WTC11 (cell line): ENCODE results near the gene SH2B3. TPM values are rescaled to one million over a fixed set of nuclear protein-coding genes. Genes with fewer than 3 reads are reported as not detected.

Experiments
- ATAC-seq: fragments of 200-7000 bp; cut with Tn5 transposase; 2 replicates; pipeline ENCODE4 v1.10.0; 2021; ENCODE audit warnings: mild to moderate bottlenecking, moderate library complexity
- CTCF ChIA-PET: fragments of 300-600 bp; sonication (Branson Sonifier 250); formaldehyde crosslinking; loops from one replicate; lab custom pipeline; 2021; ENCODE audit warnings: antibody characterized with exemption; lab: Charles Lee
- POLR2A ChIA-PET: fragments of 350-600 bp; sonication (Branson Sonifier 250); formaldehyde crosslinking; loops from one replicate; lab custom pipeline; 2021; ENCODE audit warnings: antibody characterized with exemption; lab: Charles Lee
- DNase-seq: peaks from one replicate; pipeline ENCODE4 v3.0.0; 2021; ENCODE audit warnings: low spot score
- H3K27ac Mint-ChIP-seq: 2 replicates; pipeline ENCODE4 v1.8.0; 2021; ENCODE audit warnings: mixed read lengths
- H3K27me3 Mint-ChIP-seq: 2 replicates; pipeline ENCODE4 v1.8.0; 2021; ENCODE audit warnings: low read depth, mild to moderate bottlenecking, moderate library complexity, mixed read lengths
- H3K36me3 Mint-ChIP-seq: 2 replicates; pipeline ENCODE4 v1.8.0; 2021; ENCODE audit warnings: mixed read lengths
- H3K4me1 Mint-ChIP-seq: 2 replicates; pipeline ENCODE4 v1.8.0; 2022; ENCODE audit warnings: mixed read lengths
- H3K4me3 Mint-ChIP-seq: 2 replicates; pipeline ENCODE4 v1.8.0; 2021; ENCODE audit warnings: mild to moderate bottlenecking, moderate library complexity, mixed read lengths
- H3K9me3 Mint-ChIP-seq: 2 replicates; pipeline ENCODE4 v1.8.0; 2021; ENCODE audit warnings: mixed read lengths
- CREB1 ChIP-seq: sonication (generic); formaldehyde crosslinking; IDR thresholded peaks from 2 replicates; pipeline ENCODE4 v1.8.0; 2023; ENCODE audit warnings: mild to moderate bottlenecking, missing genetic modification reagents
- FOXP1 ChIP-seq: sonication (generic); formaldehyde crosslinking; IDR thresholded peaks from 2 replicates; pipeline ENCODE4 v1.8.0; 2022; ENCODE audit warnings: missing genetic modification reagents, mild to moderate bottlenecking, moderate library complexity, borderline replicate concordance
- KAT7 ChIP-seq: sonication (generic); formaldehyde crosslinking; IDR thresholded peaks from 2 replicates; pipeline ENCODE4 v1.8.1; 2023; ENCODE audit warnings: missing genetic modification reagents, mild to moderate bottlenecking, borderline replicate concordance
- NFYB ChIP-seq: sonication (generic); formaldehyde crosslinking; conservative IDR thresholded peaks from 2 replicates; pipeline ENCODE4 v1.8.0; 2022; ENCODE audit warnings: low read depth, missing genetic modification reagents
- NR3C1 ChIP-seq: sonication (generic); formaldehyde crosslinking; conservative IDR thresholded peaks from 2 replicates; pipeline ENCODE4 v1.8.1; 2023; ENCODE audit warnings: low read depth, mild to moderate bottlenecking, missing genetic modification reagents
- OVOL2 ChIP-seq: fragments of 250-450 bp; sonication (Bioruptor Pico); IDR thresholded peaks from 2 replicates; pipeline ENCODE4 v1.9.0; 2021; ENCODE audit warnings: mild to moderate bottlenecking, borderline replicate concordance
- PRRX2 ChIP-seq: fragments of 250-450 bp; sonication (Bioruptor Pico); IDR thresholded peaks from 2 replicates; pipeline ENCODE4 v1.8.0; 2021; ENCODE audit warnings: mild to moderate bottlenecking
- SMAD3 ChIP-seq: sonication (generic); formaldehyde crosslinking; IDR thresholded peaks from 2 replicates; pipeline ENCODE4 v1.8.0; 2022; ENCODE audit warnings: missing genetic modification reagents, mild to moderate bottlenecking, borderline replicate concordance
- SMAD4 ChIP-seq: sonication (generic); formaldehyde crosslinking; IDR thresholded peaks from 2 replicates; pipeline ENCODE4 v1.8.0; 2022; ENCODE audit warnings: mild to moderate bottlenecking, missing genetic modification reagents
- TEAD1 ChIP-seq: sonication (generic); formaldehyde crosslinking; IDR thresholded peaks from 2 replicates; pipeline ENCODE4 v1.8.0; 2022; ENCODE audit warnings: mild to moderate bottlenecking, missing genetic modification reagents
- ZNF138 ChIP-seq: sonication (generic); formaldehyde crosslinking; conservative IDR thresholded peaks from 2 replicates; pipeline ENCODE4 v1.8.1; 2022; ENCODE audit warnings: mild to moderate bottlenecking, moderate library complexity, missing genetic modification reagents
- ZNF263 ChIP-seq: sonication (generic); formaldehyde crosslinking; IDR thresholded peaks from 2 replicates; pipeline ENCODE4 v1.8.1; 2022; ENCODE audit warnings: low read depth, mild to moderate bottlenecking, moderate library complexity, missing genetic modification reagents
- total RNA-seq: library from RNA; stranded (reverse); gene quantifications from 3 replicates; pipeline ENCODE4 v1.2.3, GENCODE V29; 2021
- TF ChIP-seq, protein P1 (sequence below): sonication (generic); formaldehyde crosslinking; IDR thresholded peaks from 2 replicates; pipeline ENCODE4 v1.8.1; 2023; ENCODE audit warnings: mild to moderate bottlenecking, moderate library complexity, missing genetic modification reagents
- TF ChIP-seq, protein P2 (sequence below): sonication (generic); formaldehyde crosslinking; IDR thresholded peaks from 2 replicates; pipeline ENCODE4 v1.8.1; 2023; ENCODE audit warnings: mild to moderate bottlenecking, missing genetic modification reagents
- TF ChIP-seq, protein P3 (sequence below): sonication (generic); formaldehyde crosslinking; IDR thresholded peaks from 2 replicates; pipeline ENCODE4 v1.8.0; 2023; ENCODE audit warnings: mild to moderate bottlenecking, missing genetic modification reagents
- TF ChIP-seq, protein P4 (sequence below): fragments of 250-450 bp; sonication (Bioruptor Pico); IDR thresholded peaks from 2 replicates; pipeline ENCODE4 v1.9.0; 2021; ENCODE audit warnings: moderate library complexity, mild to moderate bottlenecking, inconsistent platforms, borderline replicate concordance
- TF ChIP-seq, protein P5 (sequence below): sonication (generic); formaldehyde crosslinking; IDR thresholded peaks from 2 replicates; pipeline ENCODE4 v1.8.0; 2022; ENCODE audit warnings: missing genetic modification reagents
- TF ChIP-seq, protein P6 (sequence below): sonication (generic); formaldehyde crosslinking; IDR thresholded peaks from 2 replicates; pipeline ENCODE4 v1.8.0; 2023; ENCODE audit warnings: missing genetic modification reagents, mild to moderate bottlenecking, borderline replicate concordance
- TF ChIP-seq, protein P7 (sequence below): sonication (generic); formaldehyde crosslinking; IDR thresholded peaks from 2 replicates; pipeline ENCODE4 v1.8.1; 2022; ENCODE audit warnings: mild to moderate bottlenecking, moderate library complexity, missing genetic modification reagents

SH2B3 gene
- total RNA-seq, 1 experiment from 2014 or later = 31.8 TPM

DNA sequence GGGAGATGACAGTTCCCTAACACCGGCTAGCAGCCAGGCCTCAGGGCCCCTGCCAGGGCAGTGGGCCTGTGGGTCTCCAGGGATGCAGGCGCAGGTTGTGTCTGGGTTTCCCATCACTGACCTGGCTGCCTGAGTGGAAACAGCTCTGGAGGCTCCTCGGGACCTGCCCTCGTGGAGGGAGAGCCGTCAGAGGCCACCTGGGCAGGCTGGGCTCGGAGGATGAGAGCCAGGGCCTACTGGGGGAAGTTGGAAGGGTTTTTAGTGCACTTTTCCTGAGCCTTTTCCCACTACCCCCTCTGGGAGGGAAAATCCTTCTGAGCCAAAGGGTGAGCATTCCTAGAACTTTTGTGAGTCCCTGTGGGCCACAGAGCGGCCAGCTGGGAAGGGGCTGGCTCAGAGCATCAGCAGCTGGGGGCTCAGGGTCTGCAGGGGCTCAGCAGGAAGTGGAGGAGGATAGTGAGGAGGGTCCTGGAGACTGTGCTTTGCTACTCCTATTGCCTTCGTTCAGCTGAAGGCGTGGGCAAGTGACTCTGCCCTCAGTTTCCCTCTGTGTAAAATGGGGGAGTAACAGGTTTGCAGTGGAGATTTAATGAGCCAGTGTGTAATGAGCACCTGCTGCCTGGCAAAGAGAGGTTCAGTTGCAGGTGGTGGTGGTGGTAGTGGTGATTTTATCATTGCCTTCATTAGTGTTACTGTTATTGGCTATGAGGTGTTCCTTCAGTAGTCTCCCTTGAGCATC, 1.8 kb downstream of the SH2B3 start (continued):
- TF ChIP-seq, protein P1, sequence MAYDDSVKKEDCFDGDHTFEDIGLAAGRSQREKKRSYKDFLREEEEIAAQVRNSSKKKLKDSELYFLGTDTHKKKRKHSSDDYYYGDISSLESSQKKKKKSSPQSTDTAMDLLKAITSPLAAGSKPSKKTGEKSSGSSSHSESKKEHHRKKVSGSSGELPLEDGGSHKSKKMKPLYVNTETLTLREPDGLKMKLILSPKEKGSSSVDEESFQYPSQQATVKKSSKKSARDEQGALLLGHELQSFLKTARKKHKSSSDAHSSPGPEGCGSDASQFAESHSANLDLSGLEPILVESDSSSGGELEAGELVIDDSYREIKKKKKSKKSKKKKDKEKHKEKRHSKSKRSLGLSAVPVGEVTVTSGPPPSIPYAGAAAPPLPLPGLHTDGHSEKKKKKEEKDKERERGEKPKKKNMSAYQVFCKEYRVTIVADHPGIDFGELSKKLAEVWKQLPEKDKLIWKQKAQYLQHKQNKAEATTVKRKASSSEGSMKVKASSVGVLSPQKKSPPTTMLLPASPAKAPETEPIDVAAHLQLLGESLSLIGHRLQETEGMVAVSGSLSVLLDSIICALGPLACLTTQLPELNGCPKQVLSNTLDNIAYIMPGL (CRISPR knock-in tag) = no peak
- TF ChIP-seq SMAD4 (CRISPR knock-in tag) = no peak

DNA sequence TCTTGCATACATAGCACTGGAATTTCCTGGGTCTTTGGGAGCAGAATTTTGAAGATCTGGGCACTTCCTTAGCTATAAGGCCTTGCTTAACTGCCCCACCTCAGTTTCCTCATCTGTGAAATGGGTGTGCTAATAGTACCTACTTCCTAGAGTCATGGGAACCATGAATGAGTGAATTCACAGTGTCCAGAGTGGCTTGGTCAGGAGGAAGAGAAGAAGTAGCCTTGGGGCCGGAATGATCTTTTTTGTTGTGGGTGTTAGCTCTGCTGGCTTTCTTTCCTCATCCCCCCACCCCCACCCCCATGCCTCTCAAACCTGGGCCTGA, 2.4 kb downstream of the SH2B3 start:
- Mint-ChIP-seq H3K4me1 (peaks cover 71% of the 10 kb centered on the region), H3K4me3 (0 out of 2 replicates have a peak overlapping the region, but pooled peaks have one; percentile 80)

More for the DNA sequence above, 2.4 kb downstream of the SH2B3 start:
- Mint-ChIP-seq H3K9me3 (no peaks in the 10 kb centered on the region), H3K27ac (no peak overlapping the region), H3K27me3 (0 out of 2 replicates have a peak, but pooled peaks cover 2% of the 10 kb centered on the region), H3K36me3 (no peaks in the 10 kb centered on the region)
- ChIA-PET CTCF (interaction anchor here (1.3 to 2.8 kb wide), 3 partner anchors 11 to 44 kb away, joined by 6 to 14 read pairs (median 8); no protein-coding TSS in a partner anchor), POLR2A (no interaction called here)
- TF ChIP-seq SMAD3 (CRISPR knock-in tag) = no peak
- TF ChIP-seq NR3C1 (CRISPR knock-in tag) = no peak
- TF ChIP-seq OVOL2 (CRISPR knock-in tag) = no peak
- no peak for TF ChIP-seq NFYB (CRISPR knock-in tag)
- TF ChIP-seq KAT7 (CRISPR knock-in tag) = no peak
- no peak for TF ChIP-seq PRRX2 (CRISPR knock-in tag)
- no peak for TF ChIP-seq ZNF138 (CRISPR knock-in tag)
- TF ChIP-seq, protein P2, sequence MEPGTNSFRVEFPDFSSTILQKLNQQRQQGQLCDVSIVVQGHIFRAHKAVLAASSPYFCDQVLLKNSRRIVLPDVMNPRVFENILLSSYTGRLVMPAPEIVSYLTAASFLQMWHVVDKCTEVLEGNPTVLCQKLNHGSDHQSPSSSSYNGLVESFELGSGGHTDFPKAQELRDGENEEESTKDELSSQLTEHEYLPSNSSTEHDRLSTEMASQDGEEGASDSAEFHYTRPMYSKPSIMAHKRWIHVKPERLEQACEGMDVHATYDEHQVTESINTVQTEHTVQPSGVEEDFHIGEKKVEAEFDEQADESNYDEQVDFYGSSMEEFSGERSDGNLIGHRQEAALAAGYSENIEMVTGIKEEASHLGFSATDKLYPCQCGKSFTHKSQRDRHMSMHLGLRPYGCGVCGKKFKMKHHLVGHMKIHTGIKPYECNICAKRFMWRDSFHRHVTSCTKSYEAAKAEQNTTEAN (CRISPR knock-in tag) = no peak
- TF ChIP-seq, protein P3, sequence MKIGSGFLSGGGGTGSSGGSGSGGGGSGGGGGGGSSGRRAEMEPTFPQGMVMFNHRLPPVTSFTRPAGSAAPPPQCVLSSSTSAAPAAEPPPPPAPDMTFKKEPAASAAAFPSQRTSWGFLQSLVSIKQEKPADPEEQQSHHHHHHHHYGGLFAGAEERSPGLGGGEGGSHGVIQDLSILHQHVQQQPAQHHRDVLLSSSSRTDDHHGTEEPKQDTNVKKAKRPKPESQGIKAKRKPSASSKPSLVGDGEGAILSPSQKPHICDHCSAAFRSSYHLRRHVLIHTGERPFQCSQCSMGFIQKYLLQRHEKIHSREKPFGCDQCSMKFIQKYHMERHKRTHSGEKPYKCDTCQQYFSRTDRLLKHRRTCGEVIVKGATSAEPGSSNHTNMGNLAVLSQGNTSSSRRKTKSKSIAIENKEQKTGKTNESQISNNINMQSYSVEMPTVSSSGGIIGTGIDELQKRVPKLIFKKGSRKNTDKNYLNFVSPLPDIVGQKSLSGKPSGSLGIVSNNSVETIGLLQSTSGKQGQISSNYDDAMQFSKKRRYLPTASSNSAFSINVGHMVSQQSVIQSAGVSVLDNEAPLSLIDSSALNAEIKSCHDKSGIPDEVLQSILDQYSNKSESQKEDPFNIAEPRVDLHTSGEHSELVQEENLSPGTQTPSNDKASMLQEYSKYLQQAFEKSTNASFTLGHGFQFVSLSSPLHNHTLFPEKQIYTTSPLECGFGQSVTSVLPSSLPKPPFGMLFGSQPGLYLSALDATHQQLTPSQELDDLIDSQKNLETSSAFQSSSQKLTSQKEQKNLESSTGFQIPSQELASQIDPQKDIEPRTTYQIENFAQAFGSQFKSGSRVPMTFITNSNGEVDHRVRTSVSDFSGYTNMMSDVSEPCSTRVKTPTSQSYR (CRISPR knock-in tag) = no peak
- TF ChIP-seq, protein P4, sequence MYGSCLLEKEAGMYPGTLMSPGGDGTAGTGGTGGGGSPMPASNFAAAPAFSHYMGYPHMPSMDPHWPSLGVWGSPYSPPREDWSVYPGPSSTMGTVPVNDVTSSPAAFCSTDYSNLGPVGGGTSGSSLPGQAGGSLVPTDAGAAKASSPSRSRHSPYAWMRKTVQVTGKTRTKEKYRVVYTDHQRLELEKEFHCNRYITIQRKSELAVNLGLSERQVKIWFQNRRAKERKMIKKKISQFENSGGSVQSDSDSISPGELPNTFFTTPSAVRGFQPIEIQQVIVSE (CRISPR knock-in tag) = no peak
- TF ChIP-seq ZNF263 (CRISPR knock-in tag) = no peak
- TF ChIP-seq, protein P5, sequence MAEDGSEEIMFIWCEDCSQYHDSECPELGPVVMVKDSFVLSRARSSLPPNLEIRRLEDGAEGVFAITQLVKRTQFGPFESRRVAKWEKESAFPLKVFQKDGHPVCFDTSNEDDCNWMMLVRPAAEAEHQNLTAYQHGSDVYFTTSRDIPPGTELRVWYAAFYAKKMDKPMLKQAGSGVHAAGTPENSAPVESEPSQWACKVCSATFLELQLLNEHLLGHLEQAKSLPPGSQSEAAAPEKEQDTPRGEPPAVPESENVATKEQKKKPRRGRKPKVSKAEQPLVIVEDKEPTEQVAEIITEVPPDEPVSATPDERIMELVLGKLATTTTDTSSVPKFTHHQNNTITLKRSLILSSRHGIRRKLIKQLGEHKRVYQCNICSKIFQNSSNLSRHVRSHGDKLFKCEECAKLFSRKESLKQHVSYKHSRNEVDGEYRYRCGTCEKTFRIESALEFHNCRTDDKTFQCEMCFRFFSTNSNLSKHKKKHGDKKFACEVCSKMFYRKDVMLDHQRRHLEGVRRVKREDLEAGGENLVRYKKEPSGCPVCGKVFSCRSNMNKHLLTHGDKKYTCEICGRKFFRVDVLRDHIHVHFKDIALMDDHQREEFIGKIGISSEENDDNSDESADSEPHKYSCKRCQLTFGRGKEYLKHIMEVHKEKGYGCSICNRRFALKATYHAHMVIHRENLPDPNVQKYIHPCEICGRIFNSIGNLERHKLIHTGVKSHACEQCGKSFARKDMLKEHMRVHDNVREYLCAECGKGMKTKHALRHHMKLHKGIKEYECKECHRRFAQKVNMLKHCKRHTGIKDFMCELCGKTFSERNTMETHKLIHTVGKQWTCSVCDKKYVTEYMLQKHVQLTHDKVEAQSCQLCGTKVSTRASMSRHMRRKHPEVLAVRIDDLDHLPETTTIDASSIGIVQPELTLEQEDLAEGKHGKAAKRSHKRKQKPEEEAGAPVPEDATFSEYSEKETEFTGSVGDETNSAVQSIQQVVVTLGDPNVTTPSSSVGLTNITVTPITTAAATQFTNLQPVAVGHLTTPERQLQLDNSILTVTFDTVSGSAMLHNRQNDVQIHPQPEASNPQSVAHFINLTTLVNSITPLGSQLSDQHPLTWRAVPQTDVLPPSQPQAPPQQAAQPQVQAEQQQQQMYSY (CRISPR knock-in tag) = no peak
- TF ChIP-seq, protein P6, sequence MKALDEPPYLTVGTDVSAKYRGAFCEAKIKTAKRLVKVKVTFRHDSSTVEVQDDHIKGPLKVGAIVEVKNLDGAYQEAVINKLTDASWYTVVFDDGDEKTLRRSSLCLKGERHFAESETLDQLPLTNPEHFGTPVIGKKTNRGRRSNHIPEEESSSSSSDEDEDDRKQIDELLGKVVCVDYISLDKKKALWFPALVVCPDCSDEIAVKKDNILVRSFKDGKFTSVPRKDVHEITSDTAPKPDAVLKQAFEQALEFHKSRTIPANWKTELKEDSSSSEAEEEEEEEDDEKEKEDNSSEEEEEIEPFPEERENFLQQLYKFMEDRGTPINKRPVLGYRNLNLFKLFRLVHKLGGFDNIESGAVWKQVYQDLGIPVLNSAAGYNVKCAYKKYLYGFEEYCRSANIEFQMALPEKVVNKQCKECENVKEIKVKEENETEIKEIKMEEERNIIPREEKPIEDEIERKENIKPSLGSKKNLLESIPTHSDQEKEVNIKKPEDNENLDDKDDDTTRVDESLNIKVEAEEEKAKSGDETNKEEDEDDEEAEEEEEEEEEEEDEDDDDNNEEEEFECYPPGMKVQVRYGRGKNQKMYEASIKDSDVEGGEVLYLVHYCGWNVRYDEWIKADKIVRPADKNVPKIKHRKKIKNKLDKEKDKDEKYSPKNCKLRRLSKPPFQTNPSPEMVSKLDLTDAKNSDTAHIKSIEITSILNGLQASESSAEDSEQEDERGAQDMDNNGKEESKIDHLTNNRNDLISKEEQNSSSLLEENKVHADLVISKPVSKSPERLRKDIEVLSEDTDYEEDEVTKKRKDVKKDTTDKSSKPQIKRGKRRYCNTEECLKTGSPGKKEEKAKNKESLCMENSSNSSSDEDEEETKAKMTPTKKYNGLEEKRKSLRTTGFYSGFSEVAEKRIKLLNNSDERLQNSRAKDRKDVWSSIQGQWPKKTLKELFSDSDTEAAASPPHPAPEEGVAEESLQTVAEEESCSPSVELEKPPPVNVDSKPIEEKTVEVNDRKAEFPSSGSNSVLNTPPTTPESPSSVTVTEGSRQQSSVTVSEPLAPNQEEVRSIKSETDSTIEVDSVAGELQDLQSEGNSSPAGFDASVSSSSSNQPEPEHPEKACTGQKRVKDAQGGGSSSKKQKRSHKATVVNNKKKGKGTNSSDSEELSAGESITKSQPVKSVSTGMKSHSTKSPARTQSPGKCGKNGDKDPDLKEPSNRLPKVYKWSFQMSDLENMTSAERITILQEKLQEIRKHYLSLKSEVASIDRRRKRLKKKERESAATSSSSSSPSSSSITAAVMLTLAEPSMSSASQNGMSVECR (CRISPR knock-in tag) = no peak
- TF ChIP-seq, protein P7, sequence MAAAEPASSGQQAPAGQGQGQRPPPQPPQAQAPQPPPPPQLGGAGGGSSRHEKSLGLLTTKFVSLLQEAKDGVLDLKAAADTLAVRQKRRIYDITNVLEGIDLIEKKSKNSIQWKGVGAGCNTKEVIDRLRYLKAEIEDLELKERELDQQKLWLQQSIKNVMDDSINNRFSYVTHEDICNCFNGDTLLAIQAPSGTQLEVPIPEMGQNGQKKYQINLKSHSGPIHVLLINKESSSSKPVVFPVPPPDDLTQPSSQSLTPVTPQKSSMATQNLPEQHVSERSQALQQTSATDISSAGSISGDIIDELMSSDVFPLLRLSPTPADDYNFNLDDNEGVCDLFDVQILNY = no peak
- TF ChIP-seq TEAD1 = no peak
- TF ChIP-seq FOXP1 (CRISPR knock-in tag) = no peak
- no peak for TF ChIP-seq SMAD4 (CRISPR knock-in tag)
- TF ChIP-seq CREB1 (CRISPR knock-in tag) = no peak
- DNase-seq (no peak), ATAC-seq (no peak)
